MCF 10A (cell line): ENCODE measurements around the gene FSD1. TPM values are rescaled to one million over a fixed set of nuclear protein-coding genes. Genes with fewer than 3 reads are reported as not detected.

Experiments used
- BruUV-seq: library from RNA; stranded (reverse); fragments of 400-500 nt; replicated peaks from 2 replicates; lab custom pipeline; 2021; lab: Mats Ljungman, UMichigan
- CTCF ChIA-PET: fragments of 300-600 bp; sonication (Branson Sonifier 250); formaldehyde crosslinking; extraction: SDS; loops from one replicate; lab custom pipeline; 2021; ENCODE audit warnings: antibody characterized with exemption, inconsistent platforms; lab: Yijun Ruan, JAX
- POLR2A ChIA-PET: fragments of 300-600, 350-650 bp; sonication (Branson Sonifier 250); formaldehyde crosslinking; extraction: SDS; loops from one replicate; lab custom pipeline; 2020; ENCODE audit warnings: antibody characterized with exemption, inconsistent platforms; lab: Yijun Ruan, JAX
- DNase-seq: peaks from one replicate; pipeline ENCODE4 v3.0.0-alpha.2; 2018; ENCODE audit not compliant: unreplicated experiment
- H3K27ac Mint-ChIP-seq: one replicate; pipeline ENCODE4 v1.8.0; 2022; ENCODE audit warnings: mild to moderate bottlenecking, low read depth, mixed read lengths; ENCODE audit not compliant: unreplicated experiment
- H3K27me3 Mint-ChIP-seq: one replicate; pipeline ENCODE4 v1.8.0; 2022; ENCODE audit warnings: mixed read lengths; ENCODE audit not compliant: insufficient read depth, unreplicated experiment
- H3K36me3 Mint-ChIP-seq: one replicate; pipeline ENCODE4 v1.8.0; 2022; ENCODE audit warnings: mild to moderate bottlenecking, moderate library complexity, mixed read lengths; ENCODE audit not compliant: insufficient read depth, unreplicated experiment
- H3K4me1 Mint-ChIP-seq: one replicate; pipeline ENCODE4 v1.8.0; 2022; ENCODE audit warnings: mixed read lengths; ENCODE audit not compliant: insufficient read depth, unreplicated experiment
- H3K4me3 Mint-ChIP-seq: one replicate; pipeline ENCODE4 v1.8.0; 2022; ENCODE audit warnings: mild to moderate bottlenecking, moderate library complexity, mixed read lengths; ENCODE audit not compliant: unreplicated experiment
- H3K9me3 Mint-ChIP-seq: one replicate; pipeline ENCODE4 v1.8.0; 2022; ENCODE audit warnings: mixed read lengths; ENCODE audit not compliant: unreplicated experiment
- intact Hi-C: fragments of 100-400 bp; cut with micrococcal nuclease; formaldehyde crosslinking; loops from 2 replicates; pipeline ENCODE4 v1.14.1; 2022
- total RNA-seq: library from RNA; stranded (reverse); gene quantifications from 2 replicates; pipeline ENCODE4 v1.2.3, GENCODE V29; 2022
- TF ChIP-seq, protein P1 (sequence below): fragments of 200-600 bp; IDR thresholded peaks from one replicate; pipeline ENCODE4 v1.8.0; 2022; ENCODE audit warnings: antibody characterized with exemption, mild to moderate bottlenecking; ENCODE audit not compliant: unreplicated experiment

FSD1 gene
- total RNA-seq, 1 experiment from 2014 or later, result not detected

DNA sequence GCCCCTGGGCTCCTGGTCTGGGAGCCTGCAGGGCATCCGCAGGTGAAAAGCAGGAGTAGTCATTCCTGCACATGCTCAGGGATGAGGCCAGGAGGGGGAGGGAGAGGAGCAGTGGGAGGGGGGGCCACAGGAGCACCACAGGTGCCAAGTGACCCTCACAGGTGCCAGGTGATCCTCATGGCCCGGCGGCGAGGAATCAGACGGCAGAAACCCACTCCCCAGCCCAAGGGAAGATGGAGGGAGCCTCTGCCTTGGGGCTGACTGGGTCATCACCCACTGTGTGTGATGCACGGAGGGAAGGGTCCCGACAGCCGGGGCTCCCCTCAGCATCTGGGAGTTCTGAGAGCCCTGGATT, 68.6 kb downstream of the FSD1 start:
- H3K27ac Mint-ChIP-seq, result no peak overlapping the region
- ChIA-PET CTCF (no interaction called here), POLR2A (interaction anchor here (0.8 to 1.4 kb wide), 2 partner anchors 12 to 27 kb away, joined by 4 read pairs; partner anchors contain the start of gene SH3GL1)

More for the DNA sequence above, 68.6 kb downstream of the FSD1 start:
- Mint-ChIP-seq H3K27me3 (no peaks in the 10 kb centered on the region), H3K36me3 (peaks cover 38% of the 10 kb centered on the region), H3K4me3 (no peak overlapping the region), H3K4me1 (peaks cover 46% of the 10 kb centered on the region), H3K9me3 (no peaks in the 10 kb centered on the region)
- TF ChIP-seq, protein P1, sequence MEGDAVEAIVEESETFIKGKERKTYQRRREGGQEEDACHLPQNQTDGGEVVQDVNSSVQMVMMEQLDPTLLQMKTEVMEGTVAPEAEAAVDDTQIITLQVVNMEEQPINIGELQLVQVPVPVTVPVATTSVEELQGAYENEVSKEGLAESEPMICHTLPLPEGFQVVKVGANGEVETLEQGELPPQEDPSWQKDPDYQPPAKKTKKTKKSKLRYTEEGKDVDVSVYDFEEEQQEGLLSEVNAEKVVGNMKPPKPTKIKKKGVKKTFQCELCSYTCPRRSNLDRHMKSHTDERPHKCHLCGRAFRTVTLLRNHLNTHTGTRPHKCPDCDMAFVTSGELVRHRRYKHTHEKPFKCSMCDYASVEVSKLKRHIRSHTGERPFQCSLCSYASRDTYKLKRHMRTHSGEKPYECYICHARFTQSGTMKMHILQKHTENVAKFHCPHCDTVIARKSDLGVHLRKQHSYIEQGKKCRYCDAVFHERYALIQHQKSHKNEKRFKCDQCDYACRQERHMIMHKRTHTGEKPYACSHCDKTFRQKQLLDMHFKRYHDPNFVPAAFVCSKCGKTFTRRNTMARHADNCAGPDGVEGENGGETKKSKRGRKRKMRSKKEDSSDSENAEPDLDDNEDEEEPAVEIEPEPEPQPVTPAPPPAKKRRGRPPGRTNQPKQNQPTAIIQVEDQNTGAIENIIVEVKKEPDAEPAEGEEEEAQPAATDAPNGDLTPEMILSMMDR, result no peak
- BruUV-seq, result no TSS peak
- no peak for DNase-seq
- intact Hi-C loops, result no loop called here

Other genes with a start within 250 kb of the FSD1 start
- gene ZBTB7A, start 237.7 kb upstream of the FSD1 start, total RNA-seq, result 32.7 and 35.1 TPM in 2 replicates
- gene MAP2K2, start 180.5 kb upstream of the FSD1 start, total RNA-seq, result 171 and 230 TPM in 2 replicates
- not detected in 2 replicates for gene CREB3L3, start 151.0 kb upstream of the FSD1 start, total RNA-seq
- 33.2 and 43.9 TPM in 2 replicates for gene SIRT6, start 122.0 kb upstream of the FSD1 start, total RNA-seq
- gene ANKRD24, start 121.9 kb upstream of the FSD1 start, total RNA-seq, result 1.2 and 2.9 TPM in 2 replicates
- 0.35 and 1.0 TPM in 2 replicates for gene EBI3, start 75.1 kb upstream of the FSD1 start, total RNA-seq
- 28.1 and 30.1 TPM in 2 replicates for gene YJU2, start 57.5 kb upstream of the FSD1 start, total RNA-seq
- gene SHD, start 25.3 kb upstream of the FSD1 start, total RNA-seq, result not detected in 2 replicates
- not detected in 2 replicates for gene TMIGD2, start 2.2 kb upstream of the FSD1 start, total RNA-seq
- gene STAP2, start 34.2 kb downstream of the FSD1 start, total RNA-seq, result 14.8 and 20.3 TPM in 2 replicates
- 2.4 and 7.2 TPM in 2 replicates for gene MPND, start 39.0 kb downstream of the FSD1 start, total RNA-seq
- 94.4 and 106 TPM in 2 replicates for gene SH3GL1, start 95.9 kb downstream of the FSD1 start, total RNA-seq
- gene CHAF1A, start 98.0 kb downstream of the FSD1 start, total RNA-seq, result 15.3 and 16.7 TPM in 2 replicates
- 94.8 and 110 TPM in 2 replicates for gene UBXN6, start 153.2 kb downstream of the FSD1 start, total RNA-seq
- gene HDGFL2, start 167.7 kb downstream of the FSD1 start, total RNA-seq, result 46.3 and 53.8 TPM in 2 replicates
- 1.4 and 1.8 TPM in 2 replicates for gene PLIN4, start 213.9 kb downstream of the FSD1 start, total RNA-seq
- not detected in 2 replicates for gene PLIN5, start 230.6 kb downstream of the FSD1 start, total RNA-seq
- 0.33 and 0.56 TPM in 2 replicates for gene LRG1, start 235.4 kb downstream of the FSD1 start, total RNA-seq